HCT116 (cell line): ENCODE results near the gene C12orf57. TPM values are rescaled to one million over a fixed set of nuclear protein-coding genes. Genes with fewer than 3 reads are reported as not detected.

Source experiments
- ATAC-seq: fragments of 200-7000 bp; cut with Tn5 transposase; 2 replicates; pipeline ENCODE4 v1.9.1; 2020; ENCODE audit warnings: mild to moderate bottlenecking, moderate library complexity
- BruUV-seq: library from RNA; stranded (reverse); fragments of 400-500 nt; replicated peaks from 2 replicates; lab custom pipeline; 2021; lab: Mats Ljungman, UMichigan
- CTCF ChIA-PET: fragments of 300-600 bp; sonication (Branson Sonifier 250); formaldehyde crosslinking; loops from one replicate; lab custom pipeline; 2021; ENCODE audit warnings: antibody characterized with exemption; lab: Charles Lee
- POLR2A ChIA-PET: fragments of 300-600, 350-600 bp; sonication (Branson Sonifier 250); formaldehyde crosslinking; loops from one replicate; lab custom pipeline; 2021; ENCODE audit warnings: antibody characterized with exemption; lab: Charles Lee
- RAD21 ChIA-PET, 2 experiments: fragments of 300-600 bp; sonication (Branson Sonifier 250); formaldehyde crosslinking; loops; one replicate each; lab custom pipeline; 2023; ENCODE audit warnings: low total read pairs in 2 of 2; ENCODE audit not compliant: uncharacterized antibody in 2 of 2, unreplicated experiment in 2 of 2, low non-redundant PET in 1 of 2; lab: Charles Lee
- DNase-seq: peaks from one replicate; pipeline ENCODE4 v3.0.0-alpha.2; 2010; ENCODE audit warnings: low read depth, low spot score
- H2AFZ ChIP-seq: fragments of 200-600 bp; shearing (Covaris generic), sonication (generic); 2 replicates; pipeline ENCODE4 v1.6.1; 2017; ENCODE audit warnings: low read depth, mixed run types, mixed read lengths, antibody characterized with exemption, low read length; ENCODE audit not compliant: poor library complexity, severe bottlenecking
- H3K27ac ChIP-seq: 2 replicates; pipeline ENCODE4 v1.5.1; 2012; ENCODE audit warnings: low read depth, low read length
- H3K27me3 ChIP-seq: fragments of 200-600 bp; sonication (generic); 2 replicates; pipeline ENCODE4 v1.6.1; 2016; ENCODE audit warnings: mixed run types, low read length, mixed read lengths; ENCODE audit not compliant: insufficient read depth
- H3K36me3 ChIP-seq, 2 experiments: fragments of 200-500 bp in 1 of 2; fragments of 200-600 bp in 1 of 2; sonication (Bioruptor generic) in 1 of 2; sonication (generic) in 1 of 2; 2 replicates each; pipeline versions ENCODE4 v1.5.1 to v1.6.1; 2014 to 2016; ENCODE audit warnings: low read length in 2 of 2, inconsistent platforms in 1 of 2, mixed read lengths in 1 of 2, mixed run types in 1 of 2; ENCODE audit not compliant: insufficient read depth in 2 of 2, control insufficient read depth in 1 of 2
- H3K4me1 ChIP-seq, 2 experiments: fragments of 200-600 bp in 1 of 2; sonication (generic) in 1 of 2; 2 replicates each; pipeline versions ENCODE4 v1.5.1 to v1.6.1; 2012 to 2017; ENCODE audit warnings: low read length in 2 of 2, inconsistent platforms in 1 of 2, mild to moderate bottlenecking in 1 of 2, mixed read lengths in 1 of 2, mixed run types in 1 of 2, moderate library complexity in 1 of 2; ENCODE audit not compliant: insufficient read depth in 2 of 2, control insufficient read depth in 1 of 2
- H3K4me2 ChIP-seq: fragments of 200-600 bp; sonication (generic); 2 replicates; pipeline ENCODE4 v1.6.1; 2017; ENCODE audit warnings: mixed run types, low read length, mixed read lengths
- H3K4me3 ChIP-seq, 2 experiments: fragments of 200-600 bp in 1 of 2; sonication (generic) in 1 of 2; replicated peaks in 1 of 2; 2 replicates each; pipeline ENCODE4 v1.5.1; 2011 to 2016; ENCODE audit warnings: low read length in 2 of 2, control low read depth in 1 of 2, low read depth in 1 of 2, mild to moderate bottlenecking in 1 of 2, mixed read lengths in 1 of 2, mixed run types in 1 of 2
- H3K79me2 ChIP-seq: fragments of 200-600 bp; sonication (generic); 2 replicates; pipeline ENCODE4 v1.6.1; 2017; ENCODE audit warnings: mild to moderate bottlenecking, mixed run types, low read length, moderate library complexity, mixed read lengths; ENCODE audit not compliant: insufficient read depth
- H3K9ac ChIP-seq: fragments of 200-600 bp; sonication (generic); 2 replicates; pipeline ENCODE4 v1.6.1; 2016; ENCODE audit warnings: low read length, mixed read lengths
- H3K9me2 ChIP-seq: fragments of 200-600 bp; sonication (generic), shearing (Covaris generic); 2 replicates; pipeline ENCODE4 v1.6.1; 2017; ENCODE audit warnings: mixed run types, mild to moderate bottlenecking, moderate library complexity; ENCODE audit not compliant: insufficient read depth
- H3K9me3 ChIP-seq, 2 experiments: fragments of 200-500 bp in 1 of 2; fragments of 200-600 bp in 1 of 2; sonication (Bioruptor generic) in 1 of 2; sonication (generic) in 1 of 2; 2 replicates each; pipeline ENCODE4 v1.6.1; 2014 to 2017; ENCODE audit warnings: low read length in 2 of 2, mixed read lengths in 2 of 2, inconsistent platforms in 1 of 2, low read depth in 1 of 2, mild to moderate bottlenecking in 1 of 2, mixed run types in 1 of 2, moderate library complexity in 1 of 2; ENCODE audit not compliant: control insufficient read depth in 1 of 2, insufficient read depth in 1 of 2
- H4K20me1 ChIP-seq: fragments of 200-600 bp; sonication (generic), shearing (Covaris generic); 2 replicates; pipeline ENCODE4 v1.6.1; 2017; ENCODE audit warnings: mixed run types, mild to moderate bottlenecking, moderate library complexity; ENCODE audit not compliant: insufficient read depth
- CBX3 ChIP-seq: IDR thresholded peaks from 2 replicates; pipeline ENCODE4 v1.6.1; 2012; ENCODE audit warnings: low read depth
- CEBPB ChIP-seq: IDR thresholded peaks from 2 replicates; pipeline ENCODE4 v1.6.1; 2012; ENCODE audit warnings: low read depth
- EGR1 ChIP-seq: IDR thresholded peaks from 2 replicates; pipeline ENCODE4 v1.6.1; 2012; ENCODE audit warnings: low read depth
- EZH2 ChIP-seq: fragments of 200-600 bp; sonication (generic); IDR thresholded peaks from 2 replicates; pipeline ENCODE4 v1.6.1; 2017; ENCODE audit warnings: antibody characterized with exemption, mixed run types
- FOSL1 ChIP-seq: IDR thresholded peaks from 2 replicates; pipeline ENCODE4 v1.6.1; 2012; ENCODE audit warnings: low read depth
- POLR2AphosphoS5 ChIP-seq: IDR thresholded peaks from 2 replicates; pipeline ENCODE4 v1.6.1; 2011; ENCODE audit warnings: mild to moderate bottlenecking, low read depth, low read length, moderate library complexity
- RAD21 ChIP-seq: IDR thresholded peaks from 2 replicates; pipeline ENCODE4 v1.6.1; 2012; ENCODE audit warnings: low read depth, mild to moderate bottlenecking
- SP1 ChIP-seq: IDR thresholded peaks from 2 replicates; pipeline ENCODE4 v1.6.1; 2012; ENCODE audit warnings: low read depth
- SRF ChIP-seq: IDR thresholded peaks from 2 replicates; pipeline ENCODE4 v1.6.1; 2012; ENCODE audit warnings: low read depth
- YY1 ChIP-seq: IDR thresholded peaks from 2 replicates; pipeline ENCODE4 v1.6.1; 2011; ENCODE audit warnings: low read length, low read depth, moderate library complexity, mild to moderate bottlenecking; ENCODE audit not compliant: insufficient replicate concordance; ENCODE audit errors: extremely low read depth
- ZNF274 ChIP-seq: fragments of 200-500 bp; sonication (Bioruptor generic); IDR thresholded peaks from 2 replicates; pipeline ENCODE4 v1.6.1; 2014; ENCODE audit warnings: mild to moderate bottlenecking, low read depth, low read length, inconsistent platforms
- intact Hi-C: fragments of 100-400 bp; cut with micrococcal nuclease; formaldehyde crosslinking; loops from 2 replicates; pipeline ENCODE4 v1.10.0; 2022
- total RNA-seq: library from RNA; stranded (reverse); gene quantifications from one replicate; pipeline ENCODE4 v1.2.1, GENCODE V29; 2021; ENCODE audit not compliant: unreplicated experiment
- TF ChIP-seq, protein P1 (sequence below), 3 experiments: fragments of 200-600 bp in 1 of 3; sonication (generic) in 1 of 3; IDR thresholded peaks in 2 of 3; conservative IDR thresholded peaks in 1 of 3; 2 replicates each; pipeline ENCODE4 v1.5.1; 2012 to 2017; ENCODE audit warnings: low read depth in 2 of 3, low read length in 2 of 3, antibody characterized with exemption in 1 of 3, borderline replicate concordance in 1 of 3, control low read depth in 1 of 3, mild to moderate bottlenecking in 1 of 3, mixed read lengths in 1 of 3, mixed run types in 1 of 3, moderate library complexity in 1 of 3; ENCODE audit not compliant: insufficient read depth in 1 of 3
- TF ChIP-seq, protein P2 (sequence below): IDR thresholded peaks from 2 replicates; pipeline ENCODE4 v1.6.1; 2012

The C12orf57 gene
- total RNA-seq, 1 experiment from 2014 or later, result 202 TPM

DNA sequence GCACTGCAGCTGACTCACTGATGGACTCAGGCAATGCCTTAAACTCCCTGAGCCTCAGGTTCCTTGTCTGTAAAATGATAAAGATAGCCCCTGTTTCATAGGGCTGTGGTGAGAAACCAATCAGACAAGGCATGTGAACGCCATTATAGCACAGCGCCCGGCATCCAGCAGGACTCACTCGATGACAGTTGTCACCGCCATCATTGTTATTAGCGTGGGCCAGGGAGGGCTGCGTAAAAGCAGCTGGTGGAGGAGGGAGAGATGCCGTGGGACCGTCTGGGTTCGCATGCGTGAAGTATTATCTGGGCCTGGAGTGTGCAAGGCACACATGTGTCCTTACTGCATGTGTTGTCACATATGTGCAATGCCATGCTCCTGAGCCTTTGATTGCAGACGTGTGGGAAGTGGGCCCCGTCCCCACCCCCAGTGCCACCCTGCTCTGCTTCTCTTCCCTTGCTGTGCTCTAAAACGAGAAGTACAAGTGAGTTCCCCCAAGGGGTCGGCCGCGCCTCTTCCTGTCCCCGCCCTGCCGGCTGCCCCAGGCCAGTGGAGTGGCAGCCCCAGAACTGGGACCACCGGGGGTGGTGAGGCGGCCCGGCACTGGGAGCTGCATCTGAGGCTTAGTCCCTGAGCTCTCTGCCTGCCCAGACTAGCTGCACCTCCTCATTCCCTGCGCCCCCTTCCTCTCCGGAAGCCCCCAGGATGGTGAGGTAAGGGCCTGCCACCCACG, 7.2 kb downstream of the C12orf57 start, which contains the start of gene PTPN6:
PTPN6 (plus strand) TSS at position 546 of the 730 bp plus-strand sequence; CDS start at position 703, 157 bp downstream.
- no peak within 1 kb of the TSS for H2AFZ ChIP-seq
- CTCF ChIA-PET, result interaction anchor here (0.8 kb wide), 1 partner anchor 14 kb away, joined by 3 read pairs; no protein-coding TSS in a partner anchor

DNA sequence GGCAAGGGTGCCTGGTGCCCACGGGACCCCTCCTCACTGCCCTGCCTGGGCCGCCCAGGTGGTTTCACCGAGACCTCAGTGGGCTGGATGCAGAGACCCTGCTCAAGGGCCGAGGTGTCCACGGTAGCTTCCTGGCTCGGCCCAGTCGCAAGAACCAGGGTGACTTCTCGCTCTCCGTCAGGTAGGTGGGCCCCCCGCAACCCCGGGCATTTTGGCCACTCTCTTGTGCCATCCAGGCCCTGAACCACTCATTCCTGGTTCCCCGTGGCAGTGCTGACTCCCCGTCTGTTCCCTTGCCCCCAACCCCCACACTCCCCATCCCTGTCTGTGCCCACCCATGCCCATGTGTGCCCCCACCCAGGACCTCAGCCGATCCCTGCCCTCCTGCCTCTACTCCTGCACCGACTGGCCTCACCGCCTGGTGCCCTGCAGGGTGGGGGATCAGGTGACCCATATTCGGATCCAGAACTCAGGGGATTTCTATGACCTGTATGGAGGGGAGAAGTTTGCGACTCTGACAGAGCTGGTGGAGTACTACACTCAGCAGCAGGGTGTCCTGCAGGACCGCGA, 7.8 kb downstream of the C12orf57 start:
- Histone ChIP-seq H3K4me1 (peaks cover 11 to 29% of the 10 kb centered on the region in 2 experiments), H3K4me2 (no peak overlapping the region), H3K4me3 (no peak overlapping the region), H3K27ac (no peak overlapping the region), H3K36me3 (no peaks in the 10 kb centered on the region), H4K20me1 (no peaks in the 10 kb centered on the region), H3K9ac (no peak overlapping the region), H3K9me2 (no peaks in the 10 kb centered on the region), H2AFZ (no peak overlapping the region), H3K9me3 (no peaks in the 10 kb centered on the region), H3K79me2 (peaks cover 6% of the 10 kb centered on the region; the same call in 1 of the 2 replicates), H3K27me3 (no peaks in the 10 kb centered on the region)
- DNase-seq, result no peak
- ATAC-seq, result no peak
- no peak for TF ChIP-seq ZNF274
- TF ChIP-seq RAD21, result no peak
- no peak for TF ChIP-seq EZH2
- TF ChIP-seq, protein P1, sequence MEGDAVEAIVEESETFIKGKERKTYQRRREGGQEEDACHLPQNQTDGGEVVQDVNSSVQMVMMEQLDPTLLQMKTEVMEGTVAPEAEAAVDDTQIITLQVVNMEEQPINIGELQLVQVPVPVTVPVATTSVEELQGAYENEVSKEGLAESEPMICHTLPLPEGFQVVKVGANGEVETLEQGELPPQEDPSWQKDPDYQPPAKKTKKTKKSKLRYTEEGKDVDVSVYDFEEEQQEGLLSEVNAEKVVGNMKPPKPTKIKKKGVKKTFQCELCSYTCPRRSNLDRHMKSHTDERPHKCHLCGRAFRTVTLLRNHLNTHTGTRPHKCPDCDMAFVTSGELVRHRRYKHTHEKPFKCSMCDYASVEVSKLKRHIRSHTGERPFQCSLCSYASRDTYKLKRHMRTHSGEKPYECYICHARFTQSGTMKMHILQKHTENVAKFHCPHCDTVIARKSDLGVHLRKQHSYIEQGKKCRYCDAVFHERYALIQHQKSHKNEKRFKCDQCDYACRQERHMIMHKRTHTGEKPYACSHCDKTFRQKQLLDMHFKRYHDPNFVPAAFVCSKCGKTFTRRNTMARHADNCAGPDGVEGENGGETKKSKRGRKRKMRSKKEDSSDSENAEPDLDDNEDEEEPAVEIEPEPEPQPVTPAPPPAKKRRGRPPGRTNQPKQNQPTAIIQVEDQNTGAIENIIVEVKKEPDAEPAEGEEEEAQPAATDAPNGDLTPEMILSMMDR (IDR thresholded peaks at IDR 0.05 in 2 of 3, conservative IDR thresholded peaks at IDR 0.05 in 1 of 3; ENCODE audit: borderline replicate concordance in 1 of 3, insufficient read depth in 1 of 3, low read depth in 2 of 3, low read length in 2 of 3), result no peak
- TF ChIP-seq SRF, result no peak
- TF ChIP-seq YY1, result no peak
- no peak for TF ChIP-seq EGR1
- no peak for TF ChIP-seq SP1
- TF ChIP-seq POLR2AphosphoS5, result no peak
- TF ChIP-seq FOSL1, result no peak
- intact Hi-C loops, result no loop called here
- ChIA-PET RAD21 (no interaction called here), CTCF (interaction anchor here (0.8 kb wide), 1 partner anchor 13 kb away, joined by 3 read pairs; no protein-coding TSS in a partner anchor), POLR2A (no interaction called here)
- BruUV-seq, result no TSS peak

More for the DNA sequence above, 7.2 kb downstream of the C12orf57 start, which contains the start of gene PTPN6:
- Histone ChIP-seq H3K4me1 (peaks cover 11 to 33% of the 10 kb centered on the region in 2 experiments), H3K9me2 (no peaks in the 10 kb centered on the region), H3K27ac (no peak within 1 kb of the TSS), H3K27me3 (no peaks in the 10 kb centered on the region), H4K20me1 (no peaks in the 10 kb centered on the region), H3K9ac (no peak within 1 kb of the TSS), H3K9me3 (no peaks in the 10 kb centered on the region), H3K4me3 (no peak within 1 kb of the TSS), H3K79me2 (peaks cover 6% of the 10 kb centered on the region; the same call in 1 of the 2 replicates), H3K36me3 (no peaks in the 10 kb centered on the region), H3K4me2 (no peak within 1 kb of the TSS)
- POLR2A ChIA-PET, result interaction anchor here (7.7 kb wide), 1 partner anchor 11 kb away, joined by 269 read pairs; no protein-coding TSS in a partner anchor
- no TSS peak for BruUV-seq
- RAD21 ChIA-PET, result no interaction called here
- no peak for DNase-seq
- no peak for ATAC-seq
- TF ChIP-seq, protein P2, sequence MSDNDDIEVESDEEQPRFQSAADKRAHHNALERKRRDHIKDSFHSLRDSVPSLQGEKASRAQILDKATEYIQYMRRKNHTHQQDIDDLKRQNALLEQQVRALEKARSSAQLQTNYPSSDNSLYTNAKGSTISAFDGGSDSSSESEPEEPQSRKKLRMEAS, result no peak
- TF ChIP-seq RAD21 (no peak), CBX3 (no peak), CEBPB (no peak)
- intact Hi-C loops, result no loop called here
